H1 (cell line): ENCODE measurements around the gene BPGM. TPM values are rescaled to one million over a fixed set of nuclear protein-coding genes. Genes with fewer than 3 reads are reported as not detected.

Experiments used
- CTCF ChIA-PET: fragments of 300-600 bp; sonication (Branson Sonifier 250); formaldehyde crosslinking; loops from one replicate; lab custom pipeline; 2021; ENCODE audit not compliant: partially characterized antibody; lab: Charles Lee
- POLR2A ChIA-PET: fragments of 300-600 bp; sonication (Branson Sonifier 250); formaldehyde crosslinking; loops from one replicate; lab custom pipeline; 2021; ENCODE audit warnings: inconsistent platforms; ENCODE audit not compliant: partially characterized antibody; lab: Charles Lee
- DNase-seq, 2 experiments: peaks; one replicate each; pipeline versions ENCODE4 v3.0.0 to v3.0.0-alpha.2; 2010 to 2022; ENCODE audit warnings: low spot score in 2 of 2, low read depth in 1 of 2, mixed read lengths in 1 of 2
- FAIRE-seq: peaks from 2 replicates; lab custom pipeline; 2011; peaks lifted over from hg19 to GRCh38; lab: Jason Lieb, UNC
- H2AFZ ChIP-seq: 2 replicates; pipeline ENCODE4 v1.8.1; 2012; ENCODE audit warnings: low read length, inconsistent platforms
- H2AK5ac ChIP-seq: 2 replicates; pipeline ENCODE4 v1.6.1; 2013; ENCODE audit warnings: low read depth, low read length
- H2BK120ac ChIP-seq: replicated peaks from 2 replicates; pipeline ENCODE3; 2013; ENCODE audit warnings: low read depth, low read length, inconsistent platforms
- H2BK12ac ChIP-seq: 2 replicates; pipeline ENCODE4 v1.6.1; 2013; ENCODE audit warnings: low read depth, low read length
- H2BK15ac ChIP-seq: 2 replicates; pipeline ENCODE4 v1.6.1; 2013; ENCODE audit warnings: low read length
- H2BK20ac ChIP-seq: 2 replicates; pipeline ENCODE4 v1.6.1; 2013; ENCODE audit warnings: low read length
- H2BK5ac ChIP-seq: 2 replicates; pipeline ENCODE4 v1.6.1; 2013; ENCODE audit warnings: low read depth, low read length
- H3K14ac ChIP-seq: 2 replicates; pipeline ENCODE4 v1.6.1; 2013; ENCODE audit warnings: inconsistent platforms; ENCODE audit not compliant: insufficient read length
- H3K18ac ChIP-seq: 2 replicates; pipeline ENCODE4 v1.6.1; 2013; ENCODE audit warnings: low read length; ENCODE audit errors: extremely low read depth
- H3K23ac ChIP-seq: 2 replicates; pipeline ENCODE4 v1.6.1; 2013; ENCODE audit warnings: inconsistent platforms; ENCODE audit not compliant: insufficient read length
- H3K23me2 ChIP-seq: 2 replicates; pipeline ENCODE4 v1.6.1; 2013; ENCODE audit warnings: low read depth, low read length
- H3K27ac ChIP-seq: 2 replicates; pipeline ENCODE4 v1.6.1; 2011; ENCODE audit warnings: low read depth, low read length, inconsistent platforms
- H3K27me3 ChIP-seq, 4 experiments: replicated peaks in 1 of 4; 1 replicate in 1 of 4; 2 replicates in 3 of 4; pipeline versions ENCODE4 v1.6.1 to v1.8.1; 2011 to 2013; ENCODE audit warnings: low read length in 3 of 4, mild to moderate bottlenecking in 3 of 4, inconsistent platforms in 2 of 4, mixed read lengths in 2 of 4, moderate library complexity in 1 of 4; ENCODE audit not compliant: control insufficient read depth in 3 of 4, insufficient read depth in 3 of 4; ENCODE audit errors: extremely low read depth in 1 of 4
- H3K36me3 ChIP-seq, 4 experiments: 2 replicates each; pipeline versions ENCODE4 v1.6.1 to v1.8.1; 2011 to 2013; ENCODE audit warnings: mild to moderate bottlenecking in 4 of 4, low read length in 3 of 4, moderate library complexity in 2 of 4, control low read depth in 1 of 4, inconsistent platforms in 1 of 4; ENCODE audit not compliant: insufficient read depth in 4 of 4, control insufficient read depth in 2 of 4
- H3K4ac ChIP-seq: replicated peaks from 2 replicates; pipeline ENCODE3; 2013; ENCODE audit warnings: low read length, low read depth, mixed read lengths, inconsistent platforms; ENCODE audit not compliant: insufficient read length
- H3K4me1 ChIP-seq, 4 experiments: replicated peaks in 1 of 4; 1 replicate in 1 of 4; 2 replicates in 3 of 4; pipeline versions ENCODE4 v1.6.1 to v1.8.1; 2011 to 2013; ENCODE audit warnings: low read length in 3 of 4, inconsistent platforms in 2 of 4, mixed read lengths in 1 of 4; ENCODE audit not compliant: insufficient read depth in 4 of 4, control insufficient read depth in 3 of 4
- H3K4me2 ChIP-seq, 2 experiments: 2 replicates each; pipeline versions ENCODE4 v1.6.1 to v1.8.1; 2011 to 2013; ENCODE audit warnings: low read depth in 2 of 2, low read length in 2 of 2, control low read depth in 1 of 2, inconsistent platforms in 1 of 2, mild to moderate bottlenecking in 1 of 2; ENCODE audit not compliant: insufficient read depth in 1 of 2
- H3K4me3 ChIP-seq, 4 experiments: fragments of 200-600, 300-600 bp in 1 of 4; sonication (generic), shearing (Covaris generic), sonication (Bioruptor Twin) in 1 of 4; 2 replicates each; pipeline versions ENCODE4 v1.5.1 to v1.8.1; 2011 to 2016; ENCODE audit warnings: low read length in 4 of 4, low read depth in 3 of 4, control low read depth in 2 of 4, inconsistent platforms in 2 of 4, mild to moderate bottlenecking in 2 of 4, mixed read lengths in 1 of 4, moderate library complexity in 1 of 4; ENCODE audit not compliant: insufficient read depth in 2 of 4; ENCODE audit errors: extremely low read depth in 1 of 4
- H3K56ac ChIP-seq: replicated peaks from 2 replicates; pipeline ENCODE3; 2013; ENCODE audit warnings: low read depth, mild to moderate bottlenecking, mixed read lengths, low read length, inconsistent platforms; ENCODE audit not compliant: insufficient read length
- H3K79me1 ChIP-seq: 2 replicates; pipeline ENCODE4 v1.6.1; 2013; ENCODE audit warnings: low read depth, low read length, control low read depth
- H3K79me2 ChIP-seq, 2 experiments: 2 replicates each; pipeline versions ENCODE4 v1.6.1 to v1.8.1; 2012 to 2013; ENCODE audit warnings: low read length in 2 of 2, mild to moderate bottlenecking in 2 of 2, inconsistent platforms in 1 of 2; ENCODE audit not compliant: insufficient read depth in 2 of 2, control insufficient read depth in 1 of 2
- H3K9ac ChIP-seq, 4 experiments: replicated peaks in 1 of 4; 1 replicate in 1 of 4; 2 replicates in 3 of 4; pipeline versions ENCODE4 v1.6.1 to v1.8.1; 2011 to 2013; ENCODE audit warnings: low read depth in 3 of 4, low read length in 3 of 4, control low read depth in 2 of 4, mild to moderate bottlenecking in 2 of 4, moderate library complexity in 2 of 4, inconsistent platforms in 1 of 4; ENCODE audit errors: extremely low read depth in 1 of 4
- H3K9me3 ChIP-seq, 2 experiments: 2 replicates each; pipeline versions ENCODE4 v1.6.1 to v1.8.1; 2012 to 2013; ENCODE audit warnings: mild to moderate bottlenecking in 2 of 2, moderate library complexity in 2 of 2, control low read depth in 1 of 2, inconsistent platforms in 1 of 2, low read depth in 1 of 2, low read length in 1 of 2, mixed read lengths in 1 of 2; ENCODE audit not compliant: insufficient read depth in 2 of 2
- H4K20me1 ChIP-seq, 2 experiments: replicated peaks in 1 of 2; 2 replicates each; pipeline versions ENCODE3 to v1.8.1; 2011 to 2013; ENCODE audit warnings: inconsistent platforms in 2 of 2, low read length in 2 of 2, mild to moderate bottlenecking in 1 of 2; ENCODE audit not compliant: insufficient read depth in 2 of 2, control insufficient read depth in 1 of 2
- H4K5ac ChIP-seq: 2 replicates; pipeline ENCODE4 v1.6.1; 2013; ENCODE audit warnings: low read length, low read depth, mixed read lengths, inconsistent platforms; ENCODE audit not compliant: insufficient read length
- H4K8ac ChIP-seq: 2 replicates; pipeline ENCODE4 v1.8.0; 2013; ENCODE audit warnings: mild to moderate bottlenecking, moderate library complexity, low read length, inconsistent platforms; ENCODE audit not compliant: insufficient read depth; ENCODE audit errors: extremely low read depth
- H4K91ac ChIP-seq: replicated peaks from 2 replicates; pipeline ENCODE3; 2013; ENCODE audit warnings: low read length, mixed read lengths, inconsistent platforms; ENCODE audit not compliant: insufficient read length
- ATF2 ChIP-seq: IDR thresholded peaks from 2 replicates; pipeline ENCODE4 v1.6.1; 2012; ENCODE audit warnings: low read length, inconsistent platforms
- BACH1 ChIP-seq: IDR thresholded peaks from 2 replicates; pipeline ENCODE4 v1.6.1; 2012; ENCODE audit warnings: low read length, improper control_type of control experiment
- BCL11A ChIP-seq, 2 experiments: IDR thresholded peaks; one replicate each; pipeline ENCODE4 v1.6.1; 2011; ENCODE audit warnings: low read depth in 2 of 2, low read length in 2 of 2, mild to moderate bottlenecking in 2 of 2
- GABPA ChIP-seq: IDR thresholded peaks from 2 replicates; pipeline ENCODE4 v1.6.1; 2011; ENCODE audit warnings: mild to moderate bottlenecking, low read length, moderate library complexity, borderline replicate concordance; ENCODE audit not compliant: insufficient read depth
- MAFK ChIP-seq: IDR thresholded peaks from 2 replicates; pipeline ENCODE4 v1.6.1; 2012; ENCODE audit warnings: low read depth, mild to moderate bottlenecking, improper control_type of control experiment, low read length
- POLR2A ChIP-seq, 2 experiments: IDR thresholded peaks; 1 replicate in 1 of 2; 2 replicates in 1 of 2; pipeline ENCODE4 v1.6.1; 2011; ENCODE audit warnings: low read depth in 2 of 2, low read length in 2 of 2, mild to moderate bottlenecking in 2 of 2; ENCODE audit errors: control extremely low read depth in 1 of 2
- RNF2 ChIP-seq: fragments of 200-900, 300-1000 bp; sonication (generic); IDR thresholded peaks from 2 replicates; pipeline ENCODE4 v1.7.1; 2016; ENCODE audit warnings: borderline replicate concordance, low read depth, mild to moderate bottlenecking, antibody characterized with exemption, low read length; ENCODE audit not compliant: poor library complexity, severe bottlenecking; ENCODE audit errors: missing control alignments
- SIRT6 ChIP-seq: IDR thresholded peaks from one replicate; pipeline ENCODE4 v1.7.1; 2012; ENCODE audit warnings: low read length, inconsistent platforms
- SP1 ChIP-seq: IDR thresholded peaks from 2 replicates; pipeline ENCODE4 v1.6.1; 2011; ENCODE audit warnings: low read depth, low read length
- SP4 ChIP-seq: IDR thresholded peaks from 2 replicates; pipeline ENCODE4 v1.6.1; 2012; ENCODE audit warnings: low read length, inconsistent platforms
- TAF7 ChIP-seq: optimal IDR thresholded peaks from 2 replicates; pipeline ENCODE3; 2011; ENCODE audit warnings: low read depth, mild to moderate bottlenecking, inconsistent platforms, low read length, moderate library complexity, borderline replicate concordance
- ZNF274 ChIP-seq: IDR thresholded peaks from 2 replicates; pipeline ENCODE4 v1.7.0; 2012; ENCODE audit warnings: low read length, borderline replicate concordance; ENCODE audit errors: extremely low read depth
- WGBS, 2 experiments: shearing (Covaris generic) in 1 of 2; methylation state at CpG; one replicate each; pipeline versions ENCODE4 v1.1.6 to v1.1.7; 2013 to 2015; ENCODE audit warnings: low lambda C conversion rate in 2 of 2, mixed read lengths in 2 of 2, inconsistent platforms in 1 of 2, low coverage in 1 of 2, missing lambda C conversion rate in 1 of 2; ENCODE audit not compliant: insufficient replicate concordance in 2 of 2, insufficient coverage in 1 of 2, insufficient read length in 1 of 2; ENCODE audit errors: extremely low coverage in 1 of 2, missing lambda C conversion rate in 1 of 2; 5-methylcytosine and 5-hydroxymethylcytosine counted together
- polyA plus RNA-seq, 7 experiments: library from polyadenylated mRNA; depleted of rRNA in 3 of 7; stranded (reverse) in 5 of 7; unstranded in 2 of 7; fragments of >200 nt in 5 of 7; fragments of 200-250 nt in 2 of 7; gene quantifications; 1 replicate in 5 of 7; 2 replicates in 1 of 7; 4 replicates in 1 of 7; pipeline versions ENCODE4 v1.2.1 to v1.2.3, GENCODE V29; 2011 to 2013; ENCODE audit warnings: missing spikeins in 2 of 7, mixed read lengths in 2 of 7
- total RNA-seq: library from RNA; stranded (reverse); fragmentation: NEBNext Ultra II Directional; extraction: Animal tissue kit (Norgen Biotek cat#: 25700); gene quantifications from 2 replicates; pipeline ENCODE4 v1.2.1, GENCODE V29; 2021

The BPGM gene
- total and polyA plus RNA-seq, 2 of the 8 experiments (the other 6 are each of a cell fraction or from before 2014, with no cell fraction given) = 9.7 to 15.3 TPM

- no peak for DNase-seq
- H3K4me2 ChIP-seq = no peak overlapping the region
- H2AFZ ChIP-seq = no peak overlapping the region
- TF ChIP-seq BCL11A (IDR thresholded peaks at IDR 0.05; ENCODE audit: low read depth in 2 of 2, low read length in 2 of 2) = no peak
- no peak for TF ChIP-seq MAFK
- no peak for TF ChIP-seq RNF2
- no peak for TF ChIP-seq GABPA
- no peak for TF ChIP-seq SIRT6
- TF ChIP-seq ATF2 = no peak
- TF ChIP-seq SP1 = no peak
- TF ChIP-seq BACH1 = no peak
- no peak for TF ChIP-seq POLR2A (IDR thresholded peaks at IDR 0.05; ENCODE audit: control extremely low read depth in 1 of 2, low read depth in 2 of 2, low read length in 2 of 2)
- no peak for TF ChIP-seq SP4
- TF ChIP-seq TAF7 = no peak
- no peak for TF ChIP-seq ZNF274
Observed at GRCh38 chr7:134613623-134614347, 32.9 kb upstream of the BPGM start.

More at GRCh38 chr7:134613623-134614347, 32.9 kb upstream of the BPGM start:
- FAIRE-seq = no peak
- Histone ChIP-seq H3K4ac (no peak overlapping the region), H3K23me2 (no peaks in the 10 kb centered on the region), H2BK120ac (no peak overlapping the region), H2BK20ac (no peak overlapping the region), H3K9me3 (no peaks in the 10 kb centered on the region), H2AK5ac (no peak overlapping the region), H4K20me1 (no peaks in the 10 kb centered on the region), H2BK15ac (no peak overlapping the region), H3K18ac (no peak overlapping the region), H3K79me2 (no peaks in the 10 kb centered on the region), H3K27ac (no peak overlapping the region), H3K36me3 (no peaks in the 10 kb centered on the region), H3K56ac (no peak overlapping the region), H2BK12ac (no peak overlapping the region), H3K4me1 (no peaks in the 10 kb centered on the region), H2BK5ac (no peak overlapping the region), H3K4me3 (no peak overlapping the region), H4K5ac (no peak overlapping the region), H3K27me3 (peaks cover 0 to 3% (median 0%) of the 10 kb centered on the region in 4 experiments; a peak in 1 of 7 replicates), H3K79me1 (no peaks in the 10 kb centered on the region), H3K23ac (no peak overlapping the region), H4K91ac (no peak overlapping the region), H4K8ac (no peak overlapping the region), H3K14ac (no peak overlapping the region), H3K9ac (no peak overlapping the region)
- WGBS, 2 experiments = 82% methylated on average over 3 of the region's 3 CpGs; no CpG with 5 or more reads in 1 of the 2 experiments
- POLR2A ChIA-PET = no interaction called here
- CTCF ChIA-PET = interaction anchor here (1.1 to 1.2 kb wide), 2 partner anchors 8 to 181 kb away, joined by 4 to 5 read pairs; no protein-coding TSS in a partner anchor
